Kidney glomerular epithelial cell (primary cell): ENCODE results near the gene YPEL3.
A peak's percentile ranks its signal among the peaks of the same experiment; 100 is the strongest.
"Not testable (repeated sequence)": the region's sequence is repeated elsewhere in the genome, so short reads cannot be mapped to it uniquely, and the experiment has no call there.

Experiments used
- DNase-seq: peaks from one replicate; lab custom pipeline; 2025; lab: John Stamatoyannopoulos, UW

Gene YPEL3

GRCh38 chr16:30116291-30117207 is 20.5 kb upstream of the YPEL3 start:
- no peak for DNase-seq

GRCh38 chr16:30115238-30115637 is 19.2 kb upstream of the YPEL3 start:
- no peak for DNase-seq

- not testable (repeated sequence) for DNase-seq
Measured at GRCh38 chr16:30114833-30115232, 18.8 kb upstream of the YPEL3 start.

- no peak for DNase-seq
Measured at GRCh38 chr16:30114411-30114810, 18.4 kb upstream of the YPEL3 start.

GRCh38 chr16:30113711-30114333 is 17.8 kb upstream of the YPEL3 start:
- DNase-seq: no peak

GRCh38 chr16:30113031-30113710 is 17.2 kb upstream of the YPEL3 start, which contains the start of gene GDPD3:
TSS of gene GDPD3 (minus strand) at chr16:30113537. CDS start at chr16:30113478, 59 bp downstream.
- no peak for DNase-seq

- DNase-seq: no peak
Measured at GRCh38 chr16:30112197-30113030, 16.4 kb upstream of the YPEL3 start.

GRCh38 chr16:30110661-30111060 is 14.6 kb upstream of the YPEL3 start:
- DNase-seq: no peak

GRCh38 chr16:30108059-30108850 is 12.2 kb upstream of the YPEL3 start:
- no peak for DNase-seq

GRCh38 chr16:30104492-30104891 is 8.5 kb upstream of the YPEL3 start:
- no peak for DNase-seq

- DNase-seq: no peak
Measured at GRCh38 chr16:30104090-30104489, 8.1 kb upstream of the YPEL3 start.

GRCh38 chr16:30096862-30097563 is 1.0 kb upstream of the YPEL3 start:
- DNase-seq: no peak

GRCh38 chr16:30095166-30096078 is 591 bp downstream of the YPEL3 start:
- no peak for DNase-seq

- no peak for DNase-seq
Measured at GRCh38 chr16:30094541-30095165, 1.4 kb downstream of the YPEL3 start.

- no peak for DNase-seq
Measured at GRCh38 chr16:30092373-30093010, 3.5 kb downstream of the YPEL3 start.

- peak; percentile 79 for DNase-seq
Measured at GRCh38 chr16:30091474-30092372, 4.3 kb downstream of the YPEL3 start, which contains the start of gene TBX6. TSS of gene TBX6 (minus strand) at chr16:30091924. CDS start at chr16:30091193, 731 bp downstream.
